Panc1 (cell line): ENCODE measurements around the gene TBC1D10B. TPM values are rescaled to one million over a fixed set of nuclear protein-coding genes. Genes with fewer than 3 reads are reported as not detected.
"Not testable (repeated sequence)": the region's sequence is repeated elsewhere in the genome, so short reads cannot be mapped to it uniquely, and the experiment has no call there.

Experiments used
- ATAC-seq: fragments of 200-7000 bp; cut with Tn5 transposase; 2 replicates; pipeline ENCODE4 v1.9.1; 2020; ENCODE audit warnings: mild to moderate bottlenecking, moderate library complexity
- BruUV-seq: library from RNA; stranded (reverse); fragments of 400-500 nt; replicated peaks from 2 replicates; lab custom pipeline; 2021; lab: Mats Ljungman, UMichigan
- CTCF ChIA-PET: fragments of 300-600 bp; sonication (Branson Sonifier 250); formaldehyde crosslinking; loops from one replicate; lab custom pipeline; 2022; ENCODE audit warnings: antibody characterized with exemption; lab: Charles Lee
- POLR2A ChIA-PET: fragments of 300-600 bp; sonication (Branson Sonifier 250); formaldehyde crosslinking; loops from one replicate; lab custom pipeline; 2022; ENCODE audit warnings: antibody characterized with exemption; lab: Charles Lee
- DNase-seq: peaks from one replicate; pipeline ENCODE4 v3.0.0-alpha.2; 2010; ENCODE audit warnings: low read depth, low spot score
- H3K27ac ChIP-seq: 2 replicates; pipeline ENCODE4 v1.5.1; 2011; ENCODE audit warnings: mild to moderate bottlenecking, low read length, inconsistent platforms
- H3K27me3 ChIP-seq: fragments of 200-500 bp; sonication (Bioruptor generic); 2 replicates; pipeline ENCODE4 v1.6.0; 2014; ENCODE audit warnings: low read length, inconsistent platforms; ENCODE audit not compliant: control insufficient read depth, insufficient read depth
- H3K36me3 ChIP-seq: fragments of 200-500 bp; sonication (Bioruptor generic); 2 replicates; pipeline ENCODE4 v1.5.1; 2014; ENCODE audit warnings: inconsistent platforms, mild to moderate bottlenecking, low read length, moderate library complexity; ENCODE audit not compliant: control insufficient read depth, insufficient read depth
- H3K4me1 ChIP-seq: 2 replicates; pipeline ENCODE4 v1.5.1; 2011; ENCODE audit warnings: inconsistent platforms, mild to moderate bottlenecking, low read length, moderate library complexity; ENCODE audit not compliant: control insufficient read depth, insufficient read depth
- H3K4me3 ChIP-seq, 2 experiments: 2 replicates each; pipeline ENCODE4 v1.5.1; 2011 to 2012; ENCODE audit warnings: low read depth in 2 of 2, low read length in 2 of 2, mild to moderate bottlenecking in 2 of 2, inconsistent platforms in 1 of 2, moderate library complexity in 1 of 2
- H3K9me3 ChIP-seq: fragments of 200-500 bp; sonication (Bioruptor generic); 2 replicates; pipeline ENCODE4 v1.5.1; 2014; ENCODE audit warnings: low read depth, mild to moderate bottlenecking, inconsistent platforms, low read length, moderate library complexity; ENCODE audit not compliant: control insufficient read depth, insufficient read depth
- POLR2AphosphoS5 ChIP-seq: IDR thresholded peaks from 2 replicates; pipeline ENCODE4 v1.6.1; 2012; ENCODE audit warnings: mild to moderate bottlenecking, low read depth, low read length, moderate library complexity
- REST ChIP-seq, 2 experiments: IDR thresholded peaks; 2 replicates each; pipeline ENCODE4 v1.6.1; 2011 to 2012; ENCODE audit warnings: low read depth in 2 of 2, control low read depth in 1 of 2, low read length in 1 of 2, mild to moderate bottlenecking in 1 of 2, moderate library complexity in 1 of 2; ENCODE audit not compliant: insufficient read depth in 1 of 2
- SIN3A ChIP-seq: IDR thresholded peaks from 2 replicates; pipeline ENCODE4 v1.6.1; 2012; ENCODE audit warnings: low read depth, mild to moderate bottlenecking, low read length, moderate library complexity, borderline replicate concordance; ENCODE audit not compliant: insufficient read depth
- TCF7L2 ChIP-seq: IDR thresholded peaks from 2 replicates; pipeline ENCODE4 v1.6.1; 2011; ENCODE audit warnings: mild to moderate bottlenecking, low read depth, low read length, inconsistent platforms
- in situ Hi-C: cut with HindIII; loops from 2 replicates; pipeline ENCODE4 v1.10.0; 2016; ENCODE audit warnings: low sequenced_read_pairs, low pct_unique_long_range_greater_than_20kb
- intact Hi-C: fragments of 100-400 bp; cut with micrococcal nuclease; formaldehyde crosslinking; loops from one replicate; pipeline ENCODE4 v1.10.0; 2022; ENCODE audit not compliant: unreplicated experiment
- total RNA-seq: library from RNA; stranded (reverse); gene quantifications from one replicate; pipeline ENCODE4 v1.2.1, GENCODE V29; 2021; ENCODE audit not compliant: unreplicated experiment
- TF ChIP-seq, protein P1 (sequence below): fragments of 450-650 bp; IDR thresholded peaks from 2 replicates; pipeline ENCODE4 v1.5.1; 2017; ENCODE audit warnings: mild to moderate bottlenecking

Gene TBC1D10B
- total RNA-seq, 1 experiment from 2014 or later, result 52.6 TPM

DNA sequence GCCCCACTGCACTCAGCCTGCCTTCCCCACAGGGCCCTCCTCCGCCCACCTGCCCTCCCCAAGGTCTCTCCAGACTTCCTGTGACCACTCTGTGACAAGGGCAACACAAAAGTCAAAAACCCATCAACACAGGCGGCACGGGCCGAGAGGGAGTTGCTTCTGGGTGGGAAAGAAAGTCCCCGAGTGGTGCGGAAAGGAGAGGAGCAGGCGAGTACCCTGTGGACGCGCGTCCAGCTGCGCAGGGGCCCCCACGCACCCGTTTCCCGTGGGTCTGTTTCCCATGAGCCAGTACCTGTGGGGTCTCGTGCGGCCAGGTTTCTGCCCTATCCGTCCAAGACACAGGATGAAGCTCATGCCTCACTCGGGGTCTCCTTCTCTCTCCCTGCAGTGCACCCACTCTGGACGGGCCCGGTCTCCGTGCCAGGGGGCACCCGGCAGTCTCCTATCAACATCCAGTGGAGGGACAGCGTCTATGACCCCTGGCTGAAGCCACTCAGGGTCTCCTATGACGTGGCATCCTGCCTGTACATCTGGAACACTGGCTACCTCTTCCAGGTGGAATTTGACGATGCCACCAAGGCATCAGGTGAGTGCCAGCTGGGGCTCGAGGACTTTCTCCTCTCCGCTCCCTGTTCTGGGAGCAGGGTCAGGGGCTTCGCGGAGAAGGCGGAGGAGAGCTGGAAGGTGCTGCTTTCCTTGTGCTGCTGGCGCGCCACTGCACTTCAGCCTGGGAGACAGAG is 27.4 kb downstream of the TBC1D10B start:
- BruUV-seq, result no TSS peak
- H3K9me3 ChIP-seq, result no peaks in the 10 kb centered on the region
- no peaks in the 10 kb centered on the region for H3K36me3 ChIP-seq
- CTCF ChIA-PET, result no interaction called here
- H3K27me3 ChIP-seq, result no peaks in the 10 kb centered on the region
- no peak overlapping the region for H3K27ac ChIP-seq
- POLR2A ChIA-PET, result no interaction called here
- TF ChIP-seq REST (IDR thresholded peaks at IDR 0.05; ENCODE audit: insufficient read depth in 1 of 2, low read depth in 2 of 2, low read length in 1 of 2), result no peak
- TF ChIP-seq POLR2AphosphoS5, result no peak
- in situ Hi-C loops, result no loop called here
- no peak for ATAC-seq
- no peak for DNase-seq
- H3K4me3 ChIP-seq, result no peak overlapping the region
- no peaks in the 10 kb centered on the region for H3K4me1 ChIP-seq
- intact Hi-C loops, result no loop called here

DNA sequence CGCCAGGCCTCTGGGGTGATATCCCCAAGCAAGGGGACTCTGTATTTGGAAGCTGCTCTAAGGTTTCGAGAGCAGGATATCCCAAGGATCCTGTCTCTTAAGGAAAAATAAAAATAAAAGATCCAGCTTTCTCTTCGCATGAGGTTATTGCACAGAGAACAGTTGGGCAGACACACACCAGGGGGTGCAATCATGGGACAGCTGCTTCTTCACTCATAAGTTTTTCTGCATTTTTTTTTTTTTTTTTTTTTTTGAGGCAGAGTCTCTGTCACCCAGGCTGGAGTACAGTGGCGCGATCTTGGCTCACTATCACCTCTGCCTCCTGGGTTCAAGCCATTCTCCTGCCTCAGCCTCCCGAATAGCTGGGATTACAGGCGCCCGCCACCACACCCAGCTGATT is 28.3 kb downstream of the TBC1D10B start:
- H3K9me3 ChIP-seq, H3K27ac ChIP-seq, BruUV-seq, H3K4me3 ChIP-seq, POLR2A ChIA-PET, CTCF ChIA-PET, H3K27me3 ChIP-seq, DNase-seq, in situ Hi-C loops, H3K4me1 ChIP-seq, intact Hi-C loops, H3K36me3 ChIP-seq: not testable (repeated sequence)
- ATAC-seq, result peak; percentile 37; the same call in 1 of the 2 replicates

GRCh38 chr16:30340621-30341020 is 29.7 kb downstream of the TBC1D10B start:
- no peak for TF ChIP-seq REST (IDR thresholded peaks at IDR 0.05; ENCODE audit: insufficient read depth in 1 of 2, low read depth in 2 of 2, low read length in 1 of 2)
- TF ChIP-seq TCF7L2, result no peak
- TF ChIP-seq, protein P1, sequence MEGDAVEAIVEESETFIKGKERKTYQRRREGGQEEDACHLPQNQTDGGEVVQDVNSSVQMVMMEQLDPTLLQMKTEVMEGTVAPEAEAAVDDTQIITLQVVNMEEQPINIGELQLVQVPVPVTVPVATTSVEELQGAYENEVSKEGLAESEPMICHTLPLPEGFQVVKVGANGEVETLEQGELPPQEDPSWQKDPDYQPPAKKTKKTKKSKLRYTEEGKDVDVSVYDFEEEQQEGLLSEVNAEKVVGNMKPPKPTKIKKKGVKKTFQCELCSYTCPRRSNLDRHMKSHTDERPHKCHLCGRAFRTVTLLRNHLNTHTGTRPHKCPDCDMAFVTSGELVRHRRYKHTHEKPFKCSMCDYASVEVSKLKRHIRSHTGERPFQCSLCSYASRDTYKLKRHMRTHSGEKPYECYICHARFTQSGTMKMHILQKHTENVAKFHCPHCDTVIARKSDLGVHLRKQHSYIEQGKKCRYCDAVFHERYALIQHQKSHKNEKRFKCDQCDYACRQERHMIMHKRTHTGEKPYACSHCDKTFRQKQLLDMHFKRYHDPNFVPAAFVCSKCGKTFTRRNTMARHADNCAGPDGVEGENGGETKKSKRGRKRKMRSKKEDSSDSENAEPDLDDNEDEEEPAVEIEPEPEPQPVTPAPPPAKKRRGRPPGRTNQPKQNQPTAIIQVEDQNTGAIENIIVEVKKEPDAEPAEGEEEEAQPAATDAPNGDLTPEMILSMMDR, result no peak
- no peak for TF ChIP-seq POLR2AphosphoS5
- no peak for TF ChIP-seq SIN3A
- intact Hi-C loops, result no loop called here
- Histone ChIP-seq H3K36me3 (no peaks in the 10 kb centered on the region), H3K4me1 (0 out of 2 replicates have a peak, but pooled peaks cover 2% of the 10 kb centered on the region), H3K9me3 (no peaks in the 10 kb centered on the region), H3K27me3 (no peaks in the 10 kb centered on the region), H3K4me3 (no peak overlapping the region), H3K27ac (no peak overlapping the region)
- ATAC-seq (no peak), DNase-seq (no peak)
- in situ Hi-C loops, result no loop called here
- no TSS peak for BruUV-seq
- ChIA-PET POLR2A (no interaction called here), CTCF (no interaction called here)

DNA sequence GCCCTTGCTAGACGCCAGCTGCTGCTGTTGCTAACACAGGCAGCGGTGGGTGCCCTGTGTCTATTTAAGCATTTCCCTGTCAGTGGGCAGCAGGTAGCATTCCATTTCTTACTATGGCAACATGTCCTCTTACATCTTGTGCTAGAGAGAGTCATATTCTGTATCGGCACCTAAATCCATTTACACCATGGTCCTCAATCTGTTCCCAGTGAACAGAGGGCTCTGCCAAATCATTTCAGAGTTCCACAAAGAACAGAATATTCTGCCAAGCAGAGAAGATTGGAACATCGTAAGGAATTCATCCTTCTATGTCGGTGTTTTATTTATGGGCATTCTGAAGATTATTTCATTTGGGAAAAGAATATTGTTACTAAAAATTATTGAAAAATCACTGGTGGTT is 31.6 kb downstream of the TBC1D10B start:
- H3K9me3 ChIP-seq, H3K36me3 ChIP-seq, BruUV-seq, ATAC-seq, H3K4me1 ChIP-seq, POLR2A ChIA-PET, in situ Hi-C loops, DNase-seq, H3K4me3 ChIP-seq, CTCF ChIA-PET, H3K27me3 ChIP-seq, intact Hi-C loops, H3K27ac ChIP-seq: not testable (repeated sequence)
